GM10248 (cell line): ENCODE results near the gene TNS2.
A peak's percentile ranks its signal among the peaks of the same experiment; 100 is the strongest.

Experiments
- CTCF ChIA-PET: fragments of 300-600 bp; sonication (Branson Sonifier 250); formaldehyde crosslinking; extraction: SDS; loops from one replicate; lab custom pipeline; 2021; ENCODE audit warnings: antibody characterized with exemption; lab: Yijun Ruan, JAX
- POLR2A ChIA-PET: fragments of 350-650 bp; sonication (Branson Sonifier 250); formaldehyde crosslinking; extraction: SDS; loops from one replicate; lab custom pipeline; 2020; ENCODE audit warnings: antibody characterized with exemption; lab: Yijun Ruan, JAX
- DNase-seq: peaks from one replicate; pipeline ENCODE4 v3.0.0; 2012; ENCODE audit errors: extremely low spot score
- TF ChIP-seq, protein P1 (sequence below): IDR thresholded peaks from 2 replicates; pipeline ENCODE4 v1.5.1; 2012; ENCODE audit warnings: mild to moderate bottlenecking, low read depth; ENCODE audit errors: extremely low read depth, missing control alignments, control extremely low read depth

Gene TNS2

DNA sequence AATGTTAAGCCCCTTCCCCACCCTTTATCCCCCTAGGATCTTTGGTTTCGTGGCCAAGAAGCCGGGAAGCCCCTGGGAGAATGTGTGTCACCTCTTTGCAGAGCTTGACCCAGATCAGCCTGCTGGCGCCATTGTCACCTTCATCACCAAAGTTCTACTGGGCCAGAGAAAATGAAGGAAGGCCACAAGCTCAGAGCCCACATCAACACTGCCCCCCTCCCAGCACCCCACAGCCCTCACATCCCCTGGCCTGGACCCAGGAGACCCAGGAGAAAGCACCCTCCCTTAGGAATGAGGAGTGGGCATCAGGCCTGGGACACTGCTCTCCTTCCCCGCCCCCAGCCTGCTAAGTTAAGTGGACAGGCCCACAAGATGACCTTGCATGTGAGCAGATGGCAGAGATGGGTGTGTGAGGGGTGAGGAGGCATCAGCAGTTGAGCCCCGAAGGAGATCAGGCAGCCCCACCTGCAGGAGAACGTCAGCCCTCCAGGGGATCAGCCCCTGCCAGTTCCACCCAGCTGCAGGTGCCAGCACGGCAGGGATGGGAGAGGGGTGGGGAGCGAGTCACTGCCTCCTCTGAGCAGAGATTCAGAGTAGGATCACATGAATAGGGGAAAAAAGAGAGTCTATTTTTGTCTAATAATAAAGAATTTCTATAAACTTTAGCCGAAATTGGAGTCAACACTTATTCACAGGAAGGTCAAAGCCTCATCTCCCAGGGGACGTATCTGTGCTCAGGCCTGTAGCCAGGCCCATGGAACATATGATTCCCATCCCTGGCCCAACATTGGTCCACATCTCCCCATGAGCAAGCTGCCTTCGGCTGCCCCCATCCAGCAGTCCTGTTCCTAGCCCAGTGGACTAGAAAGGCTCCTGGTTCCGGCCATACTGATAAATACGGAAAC is 14.1 kb downstream of the TNS2 start:
- ChIA-PET POLR2A (interaction anchor here (0.9 to 1.2 kb wide), 2 partner anchors 8 to 15 kb away, joined by 3 to 8 read pairs; partner anchors contain the start of gene SPRYD3), CTCF (interaction anchor here (1.0 to 14.8 kb wide), 6 partner anchors 8 to 257 kb away, joined by 3 to 294 read pairs (median 72); partner anchors contain the start of genes IGFBP6, SOAT2, SPRYD3 and TNS2)
- DNase-seq: no peak
- TF ChIP-seq, protein P1, sequence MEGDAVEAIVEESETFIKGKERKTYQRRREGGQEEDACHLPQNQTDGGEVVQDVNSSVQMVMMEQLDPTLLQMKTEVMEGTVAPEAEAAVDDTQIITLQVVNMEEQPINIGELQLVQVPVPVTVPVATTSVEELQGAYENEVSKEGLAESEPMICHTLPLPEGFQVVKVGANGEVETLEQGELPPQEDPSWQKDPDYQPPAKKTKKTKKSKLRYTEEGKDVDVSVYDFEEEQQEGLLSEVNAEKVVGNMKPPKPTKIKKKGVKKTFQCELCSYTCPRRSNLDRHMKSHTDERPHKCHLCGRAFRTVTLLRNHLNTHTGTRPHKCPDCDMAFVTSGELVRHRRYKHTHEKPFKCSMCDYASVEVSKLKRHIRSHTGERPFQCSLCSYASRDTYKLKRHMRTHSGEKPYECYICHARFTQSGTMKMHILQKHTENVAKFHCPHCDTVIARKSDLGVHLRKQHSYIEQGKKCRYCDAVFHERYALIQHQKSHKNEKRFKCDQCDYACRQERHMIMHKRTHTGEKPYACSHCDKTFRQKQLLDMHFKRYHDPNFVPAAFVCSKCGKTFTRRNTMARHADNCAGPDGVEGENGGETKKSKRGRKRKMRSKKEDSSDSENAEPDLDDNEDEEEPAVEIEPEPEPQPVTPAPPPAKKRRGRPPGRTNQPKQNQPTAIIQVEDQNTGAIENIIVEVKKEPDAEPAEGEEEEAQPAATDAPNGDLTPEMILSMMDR: no peak

DNA sequence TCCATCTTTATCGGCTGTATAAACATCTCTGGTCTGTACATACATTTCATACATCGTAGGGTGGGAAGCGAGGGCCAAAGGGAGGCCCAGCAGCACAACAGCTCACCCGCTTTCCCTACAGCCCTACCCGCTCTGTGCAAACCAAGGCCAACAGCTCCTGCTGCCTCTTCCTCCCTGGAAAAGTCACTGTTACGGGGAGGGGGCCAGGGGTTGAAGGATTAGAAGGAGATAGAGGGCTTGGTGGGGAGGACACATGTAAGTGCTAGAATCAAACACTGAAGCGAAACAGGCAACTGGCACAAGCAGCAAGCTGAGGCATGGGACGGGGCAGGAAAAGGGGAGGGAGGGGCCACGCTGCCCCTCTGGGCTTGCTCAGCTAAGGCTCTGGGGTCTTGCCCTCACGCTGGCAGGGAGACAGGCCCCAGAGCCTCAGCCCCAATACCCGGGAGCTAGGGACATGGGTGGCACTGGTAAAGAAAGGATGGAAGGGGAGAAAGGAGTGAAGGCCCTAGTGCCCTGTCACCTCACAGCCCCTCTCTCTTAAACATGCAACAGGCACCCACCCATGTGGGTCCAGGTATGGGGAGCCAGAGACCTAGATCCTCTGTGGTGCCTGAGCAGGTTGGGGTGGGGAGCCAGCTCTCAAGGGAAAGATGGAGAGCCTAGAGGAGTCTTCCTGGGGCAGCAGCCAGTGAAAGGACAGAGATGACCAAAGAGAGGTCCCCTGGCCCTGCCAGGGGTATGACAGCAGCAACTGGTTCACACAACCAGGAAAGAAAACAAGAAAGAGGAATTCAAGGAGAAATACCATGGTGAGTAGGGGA is 15.0 kb downstream of the TNS2 start:
- ChIA-PET CTCF (interaction anchor here (0.7 to 14.8 kb wide), 25 partner anchors 13 to 436 kb away, joined by 3 to 294 read pairs (median 6); partner anchors contain the start of genes AAAS, ESPL1, IGFBP6 and MYG1), POLR2A (no interaction called here)
- TF ChIP-seq, protein P1: no peak
- no peak for DNase-seq

GRCh38 chr12:53065470-53065869 is 15.6 kb downstream of the TNS2 start:
- ChIA-PET CTCF (interaction anchor here (0.6 to 14.8 kb wide), 36 partner anchors 12 to 443 kb away, joined by 3 to 294 read pairs (median 4); partner anchors contain the start of genes AAAS, CSAD, ESPL1 and IGFBP6), POLR2A (no interaction called here)
- TF ChIP-seq, protein P1: no peak
- no peak for DNase-seq

DNA sequence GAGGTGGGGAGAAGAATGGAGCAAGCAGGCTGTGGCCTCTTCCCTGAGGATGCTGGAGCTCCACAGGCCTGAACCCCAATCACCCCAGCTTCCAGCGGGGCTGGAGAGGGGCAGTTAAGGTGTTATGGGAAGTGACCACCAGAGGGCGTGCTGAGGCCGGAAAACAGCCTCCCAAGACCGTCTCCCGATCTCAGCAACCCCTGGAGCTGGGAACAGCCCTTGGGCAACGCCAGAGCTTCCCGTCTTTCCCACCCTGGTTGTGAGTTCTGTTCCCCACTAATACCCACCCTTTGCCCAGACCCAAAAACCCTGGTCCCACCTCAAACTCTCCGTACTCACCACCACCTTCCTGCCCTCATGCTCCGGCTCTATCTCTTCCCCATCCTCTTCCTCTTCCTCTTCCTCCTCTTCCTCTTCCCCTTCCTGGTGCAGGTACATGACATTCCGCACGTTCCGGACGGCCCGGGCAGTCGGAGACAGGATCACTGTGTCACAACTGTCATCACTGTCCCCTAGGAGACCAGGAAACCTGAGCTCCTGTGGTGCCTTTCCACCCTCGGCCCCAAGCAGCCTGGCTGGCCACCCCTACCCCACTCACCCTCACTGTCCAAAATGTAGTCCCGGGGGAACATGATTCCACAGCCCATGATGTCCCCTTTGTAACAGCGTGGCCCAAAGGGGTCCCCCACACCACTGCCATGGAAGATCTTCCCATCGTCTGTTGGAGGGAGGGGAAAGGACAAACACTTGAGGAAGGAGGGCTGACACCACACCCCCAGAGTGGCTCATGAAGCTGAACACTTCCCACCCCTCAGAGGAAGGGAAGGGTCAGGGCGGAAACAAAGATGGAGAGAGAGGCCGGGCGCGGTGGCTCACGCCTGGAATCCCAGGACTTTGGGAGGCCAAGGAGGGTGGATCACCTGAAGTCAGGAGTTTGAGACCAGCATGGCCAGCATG is 16.4 kb downstream of the TNS2 start:
- ChIA-PET POLR2A (interaction anchor here (0.5 to 1.1 kb wide), 3 partner anchors 15 to 442 kb away, joined by 3 read pairs; no protein-coding TSS in a partner anchor), CTCF (interaction anchor here (0.6 to 14.8 kb wide), 42 partner anchors 11 to 1153 kb away, joined by 3 to 294 read pairs (median 4); partner anchors contain the start of genes AAAS, CSAD, ESPL1 and IGFBP6)
- TF ChIP-seq, protein P1: peak; percentile 90
- peak; percentile 86 for DNase-seq

DNA sequence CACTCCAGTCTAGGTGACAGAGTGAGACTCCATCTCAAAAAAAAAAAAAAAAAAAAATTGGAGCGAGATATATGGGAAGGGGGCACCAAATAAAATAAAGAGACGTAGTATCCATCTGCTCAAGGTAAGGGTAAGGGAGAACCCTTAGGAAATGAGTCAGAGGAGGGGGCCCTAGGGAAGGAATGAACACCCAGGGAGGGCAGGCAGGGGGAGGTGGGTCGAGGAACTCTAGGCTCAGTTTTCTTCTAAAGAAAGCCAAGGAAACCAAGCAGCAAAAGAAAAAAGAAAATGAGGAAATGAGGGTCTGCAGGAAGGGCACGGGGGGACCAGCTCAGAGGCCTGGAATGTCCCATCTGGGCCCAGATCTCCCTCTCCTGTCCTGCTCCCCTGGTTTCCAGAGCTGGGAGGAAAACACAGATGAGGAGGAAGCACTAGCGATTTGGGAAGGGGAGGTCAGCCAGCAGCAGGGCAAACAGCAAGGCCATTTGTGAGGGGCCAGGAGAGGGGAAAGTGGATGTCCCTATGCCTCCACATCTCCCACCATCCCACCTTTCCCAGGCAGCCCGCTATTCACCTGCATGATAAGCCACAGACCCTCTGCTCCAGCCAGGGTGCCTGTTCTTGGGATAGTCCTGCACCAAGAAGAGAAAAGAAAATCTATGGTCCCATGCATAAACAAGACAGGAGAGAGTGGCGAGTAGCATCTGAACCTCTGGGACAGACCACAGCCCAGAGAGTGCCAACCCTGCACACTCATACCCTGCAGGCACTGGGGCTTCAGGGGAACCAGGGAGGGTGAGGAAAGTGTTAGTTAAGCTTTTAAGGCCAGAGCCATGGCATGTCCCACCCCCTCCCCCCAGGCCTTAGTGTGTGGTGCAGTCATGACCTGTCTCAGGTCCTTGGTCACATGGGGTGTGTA is 17.5 kb downstream of the TNS2 start:
- no peak for DNase-seq
- TF ChIP-seq, protein P1: no peak
- POLR2A ChIA-PET: interaction anchor here (0.6 to 1.1 kb wide), 2 partner anchors 16 to 441 kb away, joined by 3 read pairs; no protein-coding TSS in a partner anchor
- CTCF ChIA-PET: interaction anchor here (1.2 to 14.8 kb wide), 12 partner anchors 10 to 254 kb away, joined by 3 to 294 read pairs (median 16); partner anchors contain the start of genes AAAS, CSAD, ESPL1 and IGFBP6
